ENCODE results near the gene ANKRD9. TPM values are rescaled to one million over a fixed set of nuclear protein-coding genes. Genes with fewer than 3 reads are reported as not detected.

ANKRD9 gene
- total and polyA plus RNA-seq, 2 donors (not counting 3 experiments of a cell fraction or from before 2014, with no cell fraction given): 21.0 to 24.6 TPM

- dilution Hi-C loops (cut with MboI; ENCODE audit: extremely low pct_ligation_motif_present, low sequenced_read_pairs) (no loop called here), intact Hi-C loops (cut with micrococcal nuclease) (loop anchor here (10.0 kb wide), 1 partner anchor 280 kb away; no protein-coding TSS in a partner anchor)
- Histone ChIP-seq H3K9ac (replicated peaks; ENCODE audit: extremely low read depth, insufficient read depth, low read length) (no peak overlapping the region), H2AFZ (ENCODE audit: low read depth, low read length) (no peak overlapping the region), H4K20me1 (replicated peaks; ENCODE audit: control insufficient read depth, extremely low read depth, insufficient read depth, low read length) (no peaks in the 10 kb centered on the region), H3K4me3 (replicated peaks in 1 of 3; ENCODE audit: insufficient read depth in 1 of 3, low read depth in 1 of 3, low read length in 3 of 3) (no peak overlapping the region), H3K79me2 (ENCODE audit: control insufficient read depth, insufficient read depth, low read length) (no peaks in the 10 kb centered on the region), H3K4me1 (ENCODE audit: control insufficient read depth, extremely low read depth, insufficient read depth, low read length) (no peaks in the 10 kb centered on the region), H3K36me3 (ENCODE audit: control insufficient read depth in 2 of 2, extremely low read depth in 1 of 2, insufficient read depth in 2 of 2, low read length in 2 of 2) (no peaks in the 10 kb centered on the region), H3K27me3 (ENCODE audit: control insufficient read depth in 2 of 2, insufficient read depth in 2 of 2, low read length in 2 of 2) (no peaks in the 10 kb centered on the region), H3K27ac (ENCODE audit: insufficient read depth, low read depth, low read length) (no peak overlapping the region), H3K9me3 (replicated peaks; ENCODE audit: control insufficient read depth, insufficient read depth, low read length) (no peaks in the 10 kb centered on the region), H3K4me2 (ENCODE audit: insufficient read depth, low read length) (no peak overlapping the region), H3K9me1 (replicated peaks; ENCODE audit: control insufficient read depth, extremely low read depth, insufficient read depth, low read length) (no peaks in the 10 kb centered on the region)
- ChIA-PET CTCF (interaction anchor here (0.6 to 3.0 kb wide), 5 partner anchors 10 to 93 kb away, joined by 3 to 66 read pairs (median 5); no protein-coding TSS in a partner anchor), POLR2A (no interaction called here)
- TF ChIP-seq FOS (IDR thresholded peaks at IDR 0.05; ENCODE audit: borderline replicate concordance, insufficient read depth, low read length) (no peak), POLR2A (IDR thresholded peaks at IDR 0.05; ENCODE audit: low read depth, low read length) (no peak), EZH2 (IDR thresholded peaks at IDR 0.05; ENCODE audit: borderline replicate concordance, low read depth, low read length, severe bottlenecking) (no peak), POLR2AphosphoS5 (IDR thresholded peaks at IDR 0.05; ENCODE audit: insufficient read depth, low read depth, low read length) (no peak), GATA2 (IDR thresholded peaks at IDR 0.05; ENCODE audit: insufficient read depth, insufficient read length, low read depth, low read length) (no peak), JUN (IDR thresholded peaks at IDR 0.05; ENCODE audit: borderline replicate concordance, insufficient read depth, insufficient read length, low read depth) (no peak), MYC (IDR thresholded peaks at IDR 0.05; ENCODE audit: low read depth, low read length) (no peak)
- TF ChIP-seq, protein P1, sequence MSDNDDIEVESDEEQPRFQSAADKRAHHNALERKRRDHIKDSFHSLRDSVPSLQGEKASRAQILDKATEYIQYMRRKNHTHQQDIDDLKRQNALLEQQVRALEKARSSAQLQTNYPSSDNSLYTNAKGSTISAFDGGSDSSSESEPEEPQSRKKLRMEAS (IDR thresholded peaks at IDR 0.05; ENCODE audit: insufficient read depth, insufficient read length): no peak
- TF ChIP-seq, protein P2, sequence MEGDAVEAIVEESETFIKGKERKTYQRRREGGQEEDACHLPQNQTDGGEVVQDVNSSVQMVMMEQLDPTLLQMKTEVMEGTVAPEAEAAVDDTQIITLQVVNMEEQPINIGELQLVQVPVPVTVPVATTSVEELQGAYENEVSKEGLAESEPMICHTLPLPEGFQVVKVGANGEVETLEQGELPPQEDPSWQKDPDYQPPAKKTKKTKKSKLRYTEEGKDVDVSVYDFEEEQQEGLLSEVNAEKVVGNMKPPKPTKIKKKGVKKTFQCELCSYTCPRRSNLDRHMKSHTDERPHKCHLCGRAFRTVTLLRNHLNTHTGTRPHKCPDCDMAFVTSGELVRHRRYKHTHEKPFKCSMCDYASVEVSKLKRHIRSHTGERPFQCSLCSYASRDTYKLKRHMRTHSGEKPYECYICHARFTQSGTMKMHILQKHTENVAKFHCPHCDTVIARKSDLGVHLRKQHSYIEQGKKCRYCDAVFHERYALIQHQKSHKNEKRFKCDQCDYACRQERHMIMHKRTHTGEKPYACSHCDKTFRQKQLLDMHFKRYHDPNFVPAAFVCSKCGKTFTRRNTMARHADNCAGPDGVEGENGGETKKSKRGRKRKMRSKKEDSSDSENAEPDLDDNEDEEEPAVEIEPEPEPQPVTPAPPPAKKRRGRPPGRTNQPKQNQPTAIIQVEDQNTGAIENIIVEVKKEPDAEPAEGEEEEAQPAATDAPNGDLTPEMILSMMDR (IDR thresholded peaks at IDR 0.05; ENCODE audit: extremely low read depth in 1 of 2, insufficient read depth in 1 of 2, low read depth in 1 of 2, low read length in 2 of 2): no peak
- FAIRE-seq (no peak), DNase-seq (ENCODE audit: low read depth, low spot score) (no peak)
- BruUV-seq (replicated peaks): no TSS peak
Observed at GRCh38 chr14:102514987-102515733, 5.6 kb upstream of the ANKRD9 start.
